Activated naive CD8-positive, alpha-beta T cell treated with anti-CD3 and anti-CD28 coated beads, Interleukin-2, amount 50 U/mL, for 24 hours (primary cell): ENCODE measurements around the gene PPIG.
"Not testable (repeated sequence)": the region's sequence is repeated elsewhere in the genome, so short reads cannot be mapped to it uniquely, and the experiment has no call there.

ENCODE experiments used
- ATAC-seq: fragments of 150-1000 bp; cut with Tn5 transposase; one replicate; pipeline ENCODE4 v1.10.0; 2021
- DNase-seq: peaks from one replicate; pipeline ENCODE4 v3.0.0; 2021
- H3K27ac Mint-ChIP-seq: one replicate; pipeline ENCODE4 v1.8.0; 2021; ENCODE audit warnings: mild to moderate bottlenecking, mixed read lengths
- H3K27me3 Mint-ChIP-seq: one replicate; pipeline ENCODE4 v1.8.0; 2021; ENCODE audit warnings: mixed read lengths
- H3K36me3 Mint-ChIP-seq: one replicate; pipeline ENCODE4 v1.8.0; 2021; ENCODE audit warnings: low read depth, mixed read lengths
- H3K4me1 Mint-ChIP-seq: one replicate; pipeline ENCODE4 v1.8.0; 2021; ENCODE audit warnings: mixed read lengths
- H3K4me3 Mint-ChIP-seq: one replicate; pipeline ENCODE4 v1.8.0; 2021; ENCODE audit warnings: mild to moderate bottlenecking, moderate library complexity, mixed read lengths
- H3K9me3 Mint-ChIP-seq: one replicate; pipeline ENCODE4 v1.8.0; 2021; ENCODE audit warnings: mixed read lengths

PPIG gene

GRCh38 chr2:169584005-169584877, at the start of gene PPIG:
Gene PPIG, plus strand, starts transcription at chr2:169584351. Its CDS starts 19,691 bp downstream, at chr2:169604042.
- H3K4me3 Mint-ChIP-seq: peak within 1 kb of the TSS; percentile 99
- H3K36me3 Mint-ChIP-seq: peaks cover 22% of the 10 kb centered on the region
- DNase-seq (peak; percentile 86), ATAC-seq (peak; percentile 96)
- H3K4me1 Mint-ChIP-seq: peaks cover 36% of the 10 kb centered on the region
- H3K9me3 Mint-ChIP-seq: peaks cover 6% of the 10 kb centered on the region
- no peaks in the 10 kb centered on the region for H3K27me3 Mint-ChIP-seq
- peak within 1 kb of the TSS; percentile 99 for H3K27ac Mint-ChIP-seq

GRCh38 chr2:169539460-169539859, 44.7 kb upstream of the PPIG start:
- H3K4me1 Mint-ChIP-seq, H3K4me3 Mint-ChIP-seq, H3K9me3 Mint-ChIP-seq, DNase-seq, ATAC-seq, H3K27me3 Mint-ChIP-seq, H3K27ac Mint-ChIP-seq: not testable (repeated sequence)
- H3K36me3 Mint-ChIP-seq: peaks cover 20% of the 10 kb centered on the region

GRCh38 chr2:169540146-169540545, 44.0 kb upstream of the PPIG start:
- H3K27ac Mint-ChIP-seq: no peak overlapping the region
- no peaks in the 10 kb centered on the region for H3K9me3 Mint-ChIP-seq
- H3K36me3 Mint-ChIP-seq: peaks cover 21% of the 10 kb centered on the region

GRCh38 chr2:169542433-169542832, 41.7 kb upstream of the PPIG start:
- no peaks in the 10 kb centered on the region for H3K27me3 Mint-ChIP-seq
- no peak overlapping the region for H3K27ac Mint-ChIP-seq
- ATAC-seq (no peak), DNase-seq (no peak)
- peaks cover 11% of the 10 kb centered on the region for H3K4me1 Mint-ChIP-seq
- H3K36me3 Mint-ChIP-seq: peaks cover 31% of the 10 kb centered on the region
- no peak overlapping the region for H3K4me3 Mint-ChIP-seq
- H3K9me3 Mint-ChIP-seq: no peaks in the 10 kb centered on the region

More at GRCh38 chr2:169540146-169540545, 44.0 kb upstream of the PPIG start:
- Mint-ChIP-seq H3K4me1 (no peaks in the 10 kb centered on the region), H3K4me3 (no peak overlapping the region), H3K27me3 (no peaks in the 10 kb centered on the region)
- ATAC-seq (no peak), DNase-seq (no peak)

GRCh38 chr2:169546756-169547155, 37.4 kb upstream of the PPIG start:
- Mint-ChIP-seq H3K27me3 (no peaks in the 10 kb centered on the region), H3K9me3 (no peaks in the 10 kb centered on the region), H3K36me3 (peaks cover 33% of the 10 kb centered on the region), H3K4me3 (no peak overlapping the region), H3K4me1 (peaks cover 11% of the 10 kb centered on the region), H3K27ac (no peak overlapping the region)
- DNase-seq (no peak), ATAC-seq (no peak)

- Mint-ChIP-seq H3K36me3 (peaks cover 34% of the 10 kb centered on the region), H3K27me3 (no peaks in the 10 kb centered on the region), H3K4me1 (no peaks in the 10 kb centered on the region), H3K4me3 (no peak overlapping the region), H3K9me3 (no peaks in the 10 kb centered on the region), H3K27ac (no peak overlapping the region)
- no peak for ATAC-seq
- no peak for DNase-seq
Measured at GRCh38 chr2:169561364-169561763, 22.8 kb upstream of the PPIG start.

GRCh38 chr2:169562084-169562483, 22.1 kb upstream of the PPIG start:
- not testable (repeated sequence) for H3K9me3 Mint-ChIP-seq, H3K27me3 Mint-ChIP-seq, H3K4me1 Mint-ChIP-seq, H3K4me3 Mint-ChIP-seq, DNase-seq, ATAC-seq, H3K27ac Mint-ChIP-seq
- H3K36me3 Mint-ChIP-seq: peaks cover 34% of the 10 kb centered on the region

- Mint-ChIP-seq H3K9me3 (no peaks in the 10 kb centered on the region), H3K36me3 (peaks cover 35% of the 10 kb centered on the region), H3K27me3 (no peaks in the 10 kb centered on the region), H3K4me3 (no peak overlapping the region), H3K27ac (no peak overlapping the region), H3K4me1 (no peaks in the 10 kb centered on the region)
- ATAC-seq (no peak), DNase-seq (no peak)
Measured at GRCh38 chr2:169562519-169562918, 21.6 kb upstream of the PPIG start.

- H3K27me3 Mint-ChIP-seq: no peaks in the 10 kb centered on the region
- peaks cover 3% of the 10 kb centered on the region for H3K4me1 Mint-ChIP-seq
- peaks cover 33% of the 10 kb centered on the region for H3K36me3 Mint-ChIP-seq
- ATAC-seq (no peak), DNase-seq (no peak)
- H3K4me3 Mint-ChIP-seq: no peak overlapping the region
- H3K27ac Mint-ChIP-seq: no peak overlapping the region
- H3K9me3 Mint-ChIP-seq: no peaks in the 10 kb centered on the region
Measured at GRCh38 chr2:169565686-169566085, 18.5 kb upstream of the PPIG start.

GRCh38 chr2:169569948-169570347, 14.2 kb upstream of the PPIG start:
- Mint-ChIP-seq H3K36me3 (peaks cover 21% of the 10 kb centered on the region), H3K4me1 (peaks cover 19% of the 10 kb centered on the region), H3K4me3 (no peak overlapping the region), H3K9me3 (no peaks in the 10 kb centered on the region), H3K27me3 (no peaks in the 10 kb centered on the region), H3K27ac (no peak overlapping the region)
- DNase-seq: no peak
- ATAC-seq: no peak

- H3K27ac Mint-ChIP-seq, ATAC-seq, H3K27me3 Mint-ChIP-seq, H3K4me3 Mint-ChIP-seq, DNase-seq, H3K9me3 Mint-ChIP-seq: not testable (repeated sequence)
- Mint-ChIP-seq H3K36me3 (peaks cover 15% of the 10 kb centered on the region), H3K4me1 (peaks cover 19% of the 10 kb centered on the region)
Measured at GRCh38 chr2:169570752-169571151, 13.4 kb upstream of the PPIG start.

GRCh38 chr2:169571571-169571970, 12.6 kb upstream of the PPIG start:
- H3K27me3 Mint-ChIP-seq: no peaks in the 10 kb centered on the region
- H3K9me3 Mint-ChIP-seq: no peaks in the 10 kb centered on the region
- no peak overlapping the region for H3K4me3 Mint-ChIP-seq
- H3K36me3 Mint-ChIP-seq: peaks cover 12% of the 10 kb centered on the region
- DNase-seq (no peak), ATAC-seq (no peak)
- no peak overlapping the region for H3K27ac Mint-ChIP-seq
- peaks cover 19% of the 10 kb centered on the region for H3K4me1 Mint-ChIP-seq

GRCh38 chr2:169572189-169572588, 12.0 kb upstream of the PPIG start:
- peaks cover 12% of the 10 kb centered on the region for H3K36me3 Mint-ChIP-seq
- no peaks in the 10 kb centered on the region for H3K27me3 Mint-ChIP-seq
- DNase-seq (no peak), ATAC-seq (no peak)
- no peak overlapping the region for H3K4me3 Mint-ChIP-seq
- no peaks in the 10 kb centered on the region for H3K9me3 Mint-ChIP-seq
- H3K27ac Mint-ChIP-seq: no peak overlapping the region
- peaks cover 19% of the 10 kb centered on the region for H3K4me1 Mint-ChIP-seq

GRCh38 chr2:169572821-169573159, 11.4 kb upstream of the PPIG start:
- peaks cover 10% of the 10 kb centered on the region for H3K36me3 Mint-ChIP-seq
- no peak for DNase-seq
- H3K9me3 Mint-ChIP-seq: no peaks in the 10 kb centered on the region
- H3K27me3 Mint-ChIP-seq: no peaks in the 10 kb centered on the region
- H3K4me1 Mint-ChIP-seq: peaks cover 19% of the 10 kb centered on the region
- peak overlapping the region; percentile 95 for H3K27ac Mint-ChIP-seq
- no peak for ATAC-seq
- peak overlapping the region; percentile 99 for H3K4me3 Mint-ChIP-seq

GRCh38 chr2:169573160-169573973, 10.8 kb upstream of the PPIG start, which contains the start of gene FASTKD1:
Gene FASTKD1, minus strand, starts transcription at chr2:169573865. Its CDS starts 1,836 bp downstream, at chr2:169572029.
- peak; percentile 100 for ATAC-seq
- peak within 1 kb of the TSS; percentile 95 for H3K27ac Mint-ChIP-seq
- DNase-seq: peak; percentile 88
- peak within 1 kb of the TSS; percentile 99 for H3K4me3 Mint-ChIP-seq
- H3K9me3 Mint-ChIP-seq: no peaks in the 10 kb centered on the region
- no peaks in the 10 kb centered on the region for H3K27me3 Mint-ChIP-seq
- peaks cover 19% of the 10 kb centered on the region for H3K4me1 Mint-ChIP-seq
- H3K36me3 Mint-ChIP-seq: peaks cover 8% of the 10 kb centered on the region
